Measurements from ENCODE around the gene GPR31.

DNA sequence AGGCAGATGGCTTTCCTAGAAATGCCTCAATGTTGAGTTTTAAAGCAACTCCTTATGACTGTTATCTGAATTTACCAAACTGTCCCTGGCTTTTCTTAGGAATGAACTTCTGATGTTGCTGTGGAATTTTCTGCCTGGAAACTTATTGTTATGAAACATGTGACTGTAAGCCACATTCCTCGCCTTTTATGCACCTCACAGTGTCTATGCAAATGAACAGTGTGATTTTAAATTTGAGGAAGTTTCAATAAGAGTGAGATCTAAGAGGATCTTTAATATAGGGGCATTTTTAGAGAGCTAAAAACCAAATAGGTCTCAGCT is 37.2 kb downstream of the GPR31 start:
- TF ChIP-seq, protein P1, sequence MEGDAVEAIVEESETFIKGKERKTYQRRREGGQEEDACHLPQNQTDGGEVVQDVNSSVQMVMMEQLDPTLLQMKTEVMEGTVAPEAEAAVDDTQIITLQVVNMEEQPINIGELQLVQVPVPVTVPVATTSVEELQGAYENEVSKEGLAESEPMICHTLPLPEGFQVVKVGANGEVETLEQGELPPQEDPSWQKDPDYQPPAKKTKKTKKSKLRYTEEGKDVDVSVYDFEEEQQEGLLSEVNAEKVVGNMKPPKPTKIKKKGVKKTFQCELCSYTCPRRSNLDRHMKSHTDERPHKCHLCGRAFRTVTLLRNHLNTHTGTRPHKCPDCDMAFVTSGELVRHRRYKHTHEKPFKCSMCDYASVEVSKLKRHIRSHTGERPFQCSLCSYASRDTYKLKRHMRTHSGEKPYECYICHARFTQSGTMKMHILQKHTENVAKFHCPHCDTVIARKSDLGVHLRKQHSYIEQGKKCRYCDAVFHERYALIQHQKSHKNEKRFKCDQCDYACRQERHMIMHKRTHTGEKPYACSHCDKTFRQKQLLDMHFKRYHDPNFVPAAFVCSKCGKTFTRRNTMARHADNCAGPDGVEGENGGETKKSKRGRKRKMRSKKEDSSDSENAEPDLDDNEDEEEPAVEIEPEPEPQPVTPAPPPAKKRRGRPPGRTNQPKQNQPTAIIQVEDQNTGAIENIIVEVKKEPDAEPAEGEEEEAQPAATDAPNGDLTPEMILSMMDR (IDR thresholded peaks at IDR 0.05; ENCODE audit: insufficient read depth, low read depth, low read length) = no peak
- TF ChIP-seq EZH2 (IDR thresholded peaks at IDR 0.05; ENCODE audit: insufficient read depth, low read length) = no peak

All from astrocyte (in vitro differentiated cells and primary cell).